ENCODE results near the gene RAB5B. TPM values are rescaled to one million over a fixed set of nuclear protein-coding genes. Genes with fewer than 3 reads are reported as not detected.
"Not testable (repeated sequence)": the region's sequence is repeated elsewhere in the genome, so short reads cannot be mapped to it uniquely, and the experiment has no call there.

RAB5B gene
- polyA plus RNA-seq, 1 donor (not counting 4 experiments of a cell fraction or from before 2014, with no cell fraction given), result 138 TPM

DNA sequence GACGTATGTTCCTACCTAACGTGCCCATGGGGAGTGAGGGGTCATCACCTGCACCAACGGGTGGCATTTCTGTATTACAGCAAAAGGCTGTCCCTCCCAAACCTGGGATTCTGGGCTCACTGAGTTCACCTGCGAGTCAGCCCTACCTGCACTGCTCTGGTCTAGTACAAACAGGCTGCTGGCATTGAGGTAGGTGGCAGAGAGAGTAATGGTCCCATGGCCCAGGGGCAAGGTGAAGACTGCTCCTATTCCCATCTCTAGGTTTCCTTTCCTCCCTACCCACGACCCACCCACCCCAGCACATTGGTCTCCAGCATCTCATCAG lies 23.6 kb downstream of the RAB5B start:
- H3K9ac ChIP-seq (ENCODE audit: control insufficient read depth, extremely low read depth, insufficient read depth, low read length), result peak overlapping the region; percentile 58
- H3K4me1 ChIP-seq (ENCODE audit: control insufficient read depth, extremely low read depth, insufficient read depth, low read length), result peaks cover 6% of the 10 kb centered on the region
- peak overlapping the region; percentile 78 for H3K4me2 ChIP-seq (ENCODE audit: control insufficient read depth, extremely low read depth, insufficient read depth, low read depth, low read length)
- H3K27ac ChIP-seq (ENCODE audit: control insufficient read depth, insufficient read depth, low read length), result no peak overlapping the region
- dilution Hi-C loops (cut with MboI; ENCODE audit: extremely low pct_ligation_motif_present, low sequenced_read_pairs), result no loop called here
- no peaks in the 10 kb centered on the region for H3K79me2 ChIP-seq (ENCODE audit: control insufficient read depth, insufficient read depth, low read length)
- no peak for DNase-seq (ENCODE audit: low read depth, low spot score)
- H3K9me1 ChIP-seq (ENCODE audit: control insufficient read depth, extremely low read depth, insufficient read depth, low read length), result no peaks in the 10 kb centered on the region
- H4K20me1 ChIP-seq (ENCODE audit: control insufficient read depth, extremely low read depth, insufficient read depth, low read length), result no peaks in the 10 kb centered on the region
- no peak for FAIRE-seq
- TF ChIP-seq, protein P1, sequence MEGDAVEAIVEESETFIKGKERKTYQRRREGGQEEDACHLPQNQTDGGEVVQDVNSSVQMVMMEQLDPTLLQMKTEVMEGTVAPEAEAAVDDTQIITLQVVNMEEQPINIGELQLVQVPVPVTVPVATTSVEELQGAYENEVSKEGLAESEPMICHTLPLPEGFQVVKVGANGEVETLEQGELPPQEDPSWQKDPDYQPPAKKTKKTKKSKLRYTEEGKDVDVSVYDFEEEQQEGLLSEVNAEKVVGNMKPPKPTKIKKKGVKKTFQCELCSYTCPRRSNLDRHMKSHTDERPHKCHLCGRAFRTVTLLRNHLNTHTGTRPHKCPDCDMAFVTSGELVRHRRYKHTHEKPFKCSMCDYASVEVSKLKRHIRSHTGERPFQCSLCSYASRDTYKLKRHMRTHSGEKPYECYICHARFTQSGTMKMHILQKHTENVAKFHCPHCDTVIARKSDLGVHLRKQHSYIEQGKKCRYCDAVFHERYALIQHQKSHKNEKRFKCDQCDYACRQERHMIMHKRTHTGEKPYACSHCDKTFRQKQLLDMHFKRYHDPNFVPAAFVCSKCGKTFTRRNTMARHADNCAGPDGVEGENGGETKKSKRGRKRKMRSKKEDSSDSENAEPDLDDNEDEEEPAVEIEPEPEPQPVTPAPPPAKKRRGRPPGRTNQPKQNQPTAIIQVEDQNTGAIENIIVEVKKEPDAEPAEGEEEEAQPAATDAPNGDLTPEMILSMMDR (optimal IDR thresholded peaks at IDR 0.05 in 1 of 3, IDR thresholded peaks at IDR 0.05 in 1 of 3, conservative IDR thresholded peaks at IDR 0.05 in 1 of 3; ENCODE audit: extremely low read depth in 1 of 3, insufficient read depth in 2 of 3, low read length in 3 of 3), result no peak
- no peak for TF ChIP-seq EZH2 (IDR thresholded peaks at IDR 0.05; ENCODE audit: low read length)
- peak overlapping the region; percentile 52 to 85 (median 75) for H3K4me3 ChIP-seq (ENCODE audit: control insufficient read depth in 2 of 3, extremely low read depth in 1 of 3, insufficient read depth in 2 of 3, low read depth in 1 of 3, low read length in 3 of 3)
- H3K9me3 ChIP-seq (ENCODE audit: control insufficient read depth, low read depth, low read length), result no peaks in the 10 kb centered on the region
- H2AFZ ChIP-seq (ENCODE audit: control insufficient read depth, low read length), result peak overlapping the region; percentile 87
- no peaks in the 10 kb centered on the region for H3K27me3 ChIP-seq (ENCODE audit: control insufficient read depth, extremely low read depth, insufficient read depth, low read length)
- H3K36me3 ChIP-seq (ENCODE audit: control insufficient read depth in 2 of 2, extremely low read depth in 1 of 2, insufficient read depth in 2 of 2, low read length in 2 of 2), result peaks cover 15 to 19% of the 10 kb centered on the region in 2 experiments

DNA sequence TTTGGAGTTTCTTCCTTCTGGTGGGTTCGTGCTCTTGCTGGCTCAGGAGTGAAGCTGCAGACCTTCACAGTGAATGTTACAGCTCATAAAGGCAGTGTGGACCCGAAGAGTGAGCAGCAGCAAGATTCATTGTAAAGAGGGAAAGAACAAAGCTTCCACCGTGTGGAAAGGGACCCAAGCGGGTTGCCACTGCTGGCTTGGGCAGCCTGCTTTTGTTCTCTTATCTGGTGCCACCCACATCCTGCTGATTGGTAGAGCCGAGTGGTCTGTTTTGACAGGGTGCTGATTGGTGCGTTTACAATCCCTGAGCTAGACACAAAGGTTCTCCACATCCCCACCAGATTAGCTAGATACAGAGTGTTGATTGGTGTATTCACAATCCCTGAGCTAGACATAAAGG lies 25.6 kb downstream of the RAB5B start:
- H4K20me1 ChIP-seq (ENCODE audit: control insufficient read depth, extremely low read depth, insufficient read depth, low read length); H3K9ac ChIP-seq (ENCODE audit: control insufficient read depth, extremely low read depth, insufficient read depth, low read length); dilution Hi-C loops (cut with MboI; ENCODE audit: extremely low pct_ligation_motif_present, low sequenced_read_pairs); FAIRE-seq; H3K27me3 ChIP-seq (ENCODE audit: control insufficient read depth, extremely low read depth, insufficient read depth, low read length); DNase-seq (ENCODE audit: low read depth, low spot score); H3K4me2 ChIP-seq (ENCODE audit: control insufficient read depth, extremely low read depth, insufficient read depth, low read depth, low read length); H3K4me3 ChIP-seq (ENCODE audit: control insufficient read depth in 2 of 3, extremely low read depth in 1 of 3, insufficient read depth in 2 of 3, low read depth in 1 of 3, low read length in 3 of 3); H3K36me3 ChIP-seq (ENCODE audit: control insufficient read depth in 2 of 2, extremely low read depth in 1 of 2, insufficient read depth in 2 of 2, low read length in 2 of 2); H3K4me1 ChIP-seq (ENCODE audit: control insufficient read depth, extremely low read depth, insufficient read depth, low read length); H3K9me1 ChIP-seq (ENCODE audit: control insufficient read depth, extremely low read depth, insufficient read depth, low read length); H3K79me2 ChIP-seq (ENCODE audit: control insufficient read depth, insufficient read depth, low read length); H3K27ac ChIP-seq (ENCODE audit: control insufficient read depth, insufficient read depth, low read length); H3K9me3 ChIP-seq (ENCODE audit: control insufficient read depth, low read depth, low read length); H2AFZ ChIP-seq (ENCODE audit: control insufficient read depth, low read length): not testable (repeated sequence)

DNA sequence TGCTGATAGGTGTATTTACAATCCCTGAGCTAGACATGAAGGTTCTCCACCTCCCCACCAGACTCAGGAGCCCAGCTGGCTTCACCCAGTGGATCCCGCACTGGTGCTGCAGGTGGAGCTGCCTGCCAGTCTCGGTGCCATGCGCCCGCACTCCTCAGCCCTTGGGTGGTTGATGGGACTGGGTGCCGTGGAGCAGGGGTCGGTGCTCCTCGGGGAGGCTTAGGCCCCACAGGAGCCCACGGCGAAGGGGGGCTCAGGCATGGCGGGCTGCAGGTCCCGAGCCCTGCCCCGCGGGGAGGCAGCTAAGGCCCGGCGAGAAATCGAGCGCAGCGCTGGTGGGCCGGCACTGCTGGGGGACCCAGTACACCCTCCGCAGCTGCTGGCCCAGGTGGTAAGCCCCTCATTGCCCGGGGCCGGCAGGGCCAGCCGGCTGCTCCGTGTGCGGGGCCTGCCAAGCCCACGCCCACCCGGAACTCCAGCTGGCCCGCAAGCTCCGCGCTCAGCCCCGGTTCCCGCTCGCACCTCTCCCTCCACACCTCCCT lies 26.2 kb downstream of the RAB5B start:
- H3K4me1 ChIP-seq (ENCODE audit: control insufficient read depth, extremely low read depth, insufficient read depth, low read length); H3K27me3 ChIP-seq (ENCODE audit: control insufficient read depth, extremely low read depth, insufficient read depth, low read length); H3K9ac ChIP-seq (ENCODE audit: control insufficient read depth, extremely low read depth, insufficient read depth, low read length); H3K79me2 ChIP-seq (ENCODE audit: control insufficient read depth, insufficient read depth, low read length); H3K4me3 ChIP-seq (ENCODE audit: control insufficient read depth in 2 of 3, extremely low read depth in 1 of 3, insufficient read depth in 2 of 3, low read depth in 1 of 3, low read length in 3 of 3); DNase-seq (ENCODE audit: low read depth, low spot score); dilution Hi-C loops (cut with MboI; ENCODE audit: extremely low pct_ligation_motif_present, low sequenced_read_pairs); H3K9me1 ChIP-seq (ENCODE audit: control insufficient read depth, extremely low read depth, insufficient read depth, low read length); H3K27ac ChIP-seq (ENCODE audit: control insufficient read depth, insufficient read depth, low read length); H3K4me2 ChIP-seq (ENCODE audit: control insufficient read depth, extremely low read depth, insufficient read depth, low read depth, low read length); FAIRE-seq; H3K36me3 ChIP-seq (ENCODE audit: control insufficient read depth in 2 of 2, extremely low read depth in 1 of 2, insufficient read depth in 2 of 2, low read length in 2 of 2); H2AFZ ChIP-seq (ENCODE audit: control insufficient read depth, low read length); H3K9me3 ChIP-seq (ENCODE audit: control insufficient read depth, low read depth, low read length); H4K20me1 ChIP-seq (ENCODE audit: control insufficient read depth, extremely low read depth, insufficient read depth, low read length): not testable (repeated sequence)

Measured in keratinocyte (primary cell).